Upper lobe of left lung (tissue), 6 donors: ENCODE measurements around the gene GALNT10. TPM values are rescaled to one million over a fixed set of nuclear protein-coding genes. Genes with fewer than 3 reads are reported as not detected.

Experiments used
- ATAC-seq, 2 donors: fragments of 200-7000 bp; cut with Tn5 transposase; one replicate each; pipeline ENCODE4 v1.9.1; 2022; ENCODE audit warnings: mild to moderate bottlenecking in 2 of 2, moderate library complexity in 2 of 2; ENCODE audit not compliant: low FRiP score in 2 of 2
- DNase-seq, 2 donors: peaks; one replicate each; pipeline ENCODE4 v3.0.0-alpha.2; 2019 to 2020
- H3K27ac ChIP-seq, 4 donors: fragments of 200-600 bp; sonication (generic); one replicate each; pipeline ENCODE4 v1.5.1; 2016 to 2019
- H3K27me3 ChIP-seq, 4 donors: fragments of 200-600 bp; sonication (generic); one replicate each; pipeline ENCODE4 v1.5.1; 2017 to 2019
- H3K36me3 ChIP-seq, 4 donors: fragments of 200-600 bp; sonication (generic); one replicate each; pipeline ENCODE4 v1.5.1; 2016 to 2019
- H3K4me1 ChIP-seq, 4 donors: fragments of 200-600 bp; sonication (generic); one replicate each; pipeline ENCODE4 v1.5.1; 2018 to 2019
- H3K4me3 ChIP-seq, 4 donors: fragments of 200-600 bp; sonication (generic); one replicate each; pipeline ENCODE4 v1.5.1; 2017 to 2019; ENCODE audit warnings: mild to moderate bottlenecking in 2 of 4, moderate library complexity in 1 of 4
- H3K9me3 ChIP-seq, 4 donors: fragments of 200-600 bp; sonication (generic); one replicate each; pipeline ENCODE4 v1.5.1; 2018 to 2019
- EP300 ChIP-seq, 4 donors: sonication (generic); formaldehyde crosslinking; IDR thresholded peaks; one replicate each; pipeline ENCODE4 v1.5.1; 2017; ENCODE audit warnings: antibody characterized with exemption in 4 of 4, control low read depth in 2 of 4
- POLR2A ChIP-seq, 4 donors: fragments of 450-650 bp; IDR thresholded peaks; one replicate each; pipeline ENCODE4 v1.5.1; 2016 to 2017; ENCODE audit warnings: antibody characterized with exemption in 4 of 4, mild to moderate bottlenecking in 2 of 4
- POLR2AphosphoS5 ChIP-seq, 2 donors: sonication (generic); formaldehyde crosslinking; IDR thresholded peaks; one replicate each; pipeline ENCODE4 v1.5.1; 2017; ENCODE audit warnings: antibody characterized with exemption in 2 of 2
- WGBS, 2 donors: methylation state at CpG; one replicate each; pipeline ENCODE4 v1.1.5; 2017 to 2018; 5-methylcytosine and 5-hydroxymethylcytosine counted together
- total RNA-seq, 6 donors: library from RNA; depleted of rRNA in 4 of 6; stranded (reverse); fragments of >200 nt in 4 of 6; gene quantifications; one replicate each; pipeline versions ENCODE4 v1.1.0 to v1.2.1, GENCODE V29; 2016 to 2021
- TF ChIP-seq, protein P1 (sequence below), 6 experiments: fragments of 450-650 bp in 4 of 6; fragments of 200-600 bp in 2 of 6; sonication (generic) in 2 of 6; IDR thresholded peaks; one replicate each; pipeline ENCODE4 v1.5.1; 2016 to 2019; ENCODE audit warnings: antibody characterized with exemption in 6 of 6
- donor health status: DM: no; HTN: no; CAD: no; lungs with moderate emphysema.
- donor health status: DM: no; HTN: yes; CAD: no; lungs with severe emphysema.

The GALNT10 gene
- total RNA-seq, 6 donors from 2014 or later = 38.6 to 118 (median 66.4) TPM

DNA sequence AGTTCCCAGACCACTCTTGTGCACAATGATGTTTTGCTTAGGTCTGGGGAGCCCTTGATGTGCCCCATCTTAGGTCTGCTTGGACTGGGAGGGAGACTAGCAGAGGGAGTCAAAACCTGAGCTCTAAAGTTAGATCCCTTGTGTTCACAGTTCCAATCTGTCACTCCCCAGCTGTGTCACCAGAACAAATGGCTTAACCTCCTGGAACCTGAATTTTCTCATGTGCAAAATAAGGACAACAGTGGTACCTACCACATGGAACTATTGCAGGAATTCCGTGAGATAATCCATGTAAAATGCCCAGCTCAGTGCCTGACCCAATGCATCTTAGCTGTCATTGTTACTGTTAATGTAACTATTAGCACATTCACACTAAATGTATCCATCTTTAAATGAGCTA lies 45.5 kb downstream of the GALNT10 start:
- Histone ChIP-seq H3K9me3 (no peaks in the 10 kb centered on the region), H3K27ac (no peak overlapping the region), H3K4me3 (no peak overlapping the region), H3K4me1 (no peaks in the 10 kb centered on the region), H3K36me3 (no peaks in the 10 kb centered on the region), H3K27me3 (no peaks in the 10 kb centered on the region)
- no peak for TF ChIP-seq POLR2AphosphoS5 (IDR thresholded peaks at IDR 0.05)
- TF ChIP-seq EP300 (IDR thresholded peaks at IDR 0.05) = no peak
- TF ChIP-seq POLR2A (IDR thresholded peaks at IDR 0.05) = no peak
- TF ChIP-seq, protein P1, sequence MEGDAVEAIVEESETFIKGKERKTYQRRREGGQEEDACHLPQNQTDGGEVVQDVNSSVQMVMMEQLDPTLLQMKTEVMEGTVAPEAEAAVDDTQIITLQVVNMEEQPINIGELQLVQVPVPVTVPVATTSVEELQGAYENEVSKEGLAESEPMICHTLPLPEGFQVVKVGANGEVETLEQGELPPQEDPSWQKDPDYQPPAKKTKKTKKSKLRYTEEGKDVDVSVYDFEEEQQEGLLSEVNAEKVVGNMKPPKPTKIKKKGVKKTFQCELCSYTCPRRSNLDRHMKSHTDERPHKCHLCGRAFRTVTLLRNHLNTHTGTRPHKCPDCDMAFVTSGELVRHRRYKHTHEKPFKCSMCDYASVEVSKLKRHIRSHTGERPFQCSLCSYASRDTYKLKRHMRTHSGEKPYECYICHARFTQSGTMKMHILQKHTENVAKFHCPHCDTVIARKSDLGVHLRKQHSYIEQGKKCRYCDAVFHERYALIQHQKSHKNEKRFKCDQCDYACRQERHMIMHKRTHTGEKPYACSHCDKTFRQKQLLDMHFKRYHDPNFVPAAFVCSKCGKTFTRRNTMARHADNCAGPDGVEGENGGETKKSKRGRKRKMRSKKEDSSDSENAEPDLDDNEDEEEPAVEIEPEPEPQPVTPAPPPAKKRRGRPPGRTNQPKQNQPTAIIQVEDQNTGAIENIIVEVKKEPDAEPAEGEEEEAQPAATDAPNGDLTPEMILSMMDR (IDR thresholded peaks at IDR 0.05) = no peak
- no peak for DNase-seq
- 94 to 96% methylated on average over 1 of the region's 1 CpG for WGBS, 2 donors
- ATAC-seq = no peak

DNA sequence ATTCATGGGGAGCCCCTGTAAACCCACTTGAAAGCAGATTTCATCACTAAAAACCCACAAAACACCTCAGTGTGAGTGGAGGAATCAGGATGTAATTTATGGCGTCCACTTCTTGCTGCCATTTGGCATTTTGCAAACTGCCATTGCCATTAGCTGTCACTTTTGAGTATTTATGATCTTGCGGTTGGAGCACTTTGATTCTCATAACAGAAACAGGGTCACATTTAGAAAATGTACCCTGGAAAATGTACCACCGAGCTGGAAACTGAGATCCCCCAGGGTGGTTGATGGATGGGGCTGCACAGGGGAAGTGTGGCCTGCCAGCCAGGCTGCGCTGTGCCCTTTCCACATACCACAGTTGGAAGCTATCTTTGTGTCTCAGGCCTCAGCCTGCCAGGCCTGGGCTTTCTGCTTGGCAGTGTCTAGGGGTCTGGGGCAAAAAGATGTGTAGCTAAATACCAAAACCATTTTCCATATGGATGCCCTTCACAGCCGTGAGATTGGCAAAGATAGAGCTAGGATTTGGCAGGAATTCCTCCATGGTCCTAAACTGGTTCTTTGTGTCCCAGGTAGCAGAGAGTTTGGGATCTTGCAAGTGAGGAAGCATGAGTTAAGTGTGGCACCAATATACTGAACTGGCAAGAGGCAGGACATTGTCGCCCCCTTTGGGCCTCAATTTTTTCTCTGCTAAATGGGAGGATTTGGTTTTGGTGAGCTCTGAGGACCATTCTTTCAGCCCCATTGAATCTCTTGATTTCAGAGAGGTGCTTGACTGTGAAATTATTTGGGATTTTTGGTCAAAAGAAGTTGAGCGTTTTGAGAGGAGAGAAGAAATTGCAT lies 46.2 kb downstream of the GALNT10 start:
- no peak for DNase-seq
- ATAC-seq = no peak
- Histone ChIP-seq H3K4me1 (no peaks in the 10 kb centered on the region), H3K4me3 (no peak overlapping the region), H3K9me3 (no peaks in the 10 kb centered on the region), H3K27ac (no peak overlapping the region), H3K27me3 (no peaks in the 10 kb centered on the region), H3K36me3 (no peaks in the 10 kb centered on the region)
- 81 to 87% methylated on average over 7 of the region's 7 CpGs for WGBS, 2 donors
- TF ChIP-seq, protein P1 (IDR thresholded peaks at IDR 0.05) = no peak
- TF ChIP-seq EP300 (IDR thresholded peaks at IDR 0.05) (no peak), POLR2A (IDR thresholded peaks at IDR 0.05) (no peak), POLR2AphosphoS5 (IDR thresholded peaks at IDR 0.05) (no peak)

DNA sequence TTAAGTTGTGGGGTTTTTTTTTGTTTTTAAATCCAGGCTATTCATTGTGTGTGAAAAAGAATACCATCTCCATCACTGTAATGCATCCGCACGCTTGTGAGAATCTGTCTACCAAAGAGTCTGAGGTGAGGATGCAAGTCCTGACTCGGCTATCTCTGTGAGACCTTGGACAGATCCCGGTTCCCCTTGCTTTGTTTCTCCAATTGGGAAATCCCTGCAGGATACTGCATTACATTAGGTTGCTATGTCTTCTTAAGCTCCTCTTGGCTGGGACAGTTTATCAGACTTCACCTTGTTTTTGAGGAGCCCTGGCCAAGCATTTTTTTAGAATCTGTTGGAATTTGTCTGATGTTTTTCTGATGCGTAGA lies 46.8 kb downstream of the GALNT10 start:
- TF ChIP-seq, protein P1 (IDR thresholded peaks at IDR 0.05) = no peak
- no peak for TF ChIP-seq POLR2A (IDR thresholded peaks at IDR 0.05)
- TF ChIP-seq POLR2AphosphoS5 (IDR thresholded peaks at IDR 0.05) = no peak
- no peak for TF ChIP-seq EP300 (IDR thresholded peaks at IDR 0.05)
- no peak overlapping the region for H3K4me3 ChIP-seq
- ATAC-seq (no peak), DNase-seq (no peak)
- H3K27ac ChIP-seq = no peak overlapping the region
- WGBS, 2 donors = 94 to 96% methylated on average over 5 of the region's 5 CpGs
- H3K9me3 ChIP-seq = no peaks in the 10 kb centered on the region
- no peaks in the 10 kb centered on the region for H3K27me3 ChIP-seq
- H3K36me3 ChIP-seq = no peaks in the 10 kb centered on the region
- H3K4me1 ChIP-seq = no peaks in the 10 kb centered on the region

DNA sequence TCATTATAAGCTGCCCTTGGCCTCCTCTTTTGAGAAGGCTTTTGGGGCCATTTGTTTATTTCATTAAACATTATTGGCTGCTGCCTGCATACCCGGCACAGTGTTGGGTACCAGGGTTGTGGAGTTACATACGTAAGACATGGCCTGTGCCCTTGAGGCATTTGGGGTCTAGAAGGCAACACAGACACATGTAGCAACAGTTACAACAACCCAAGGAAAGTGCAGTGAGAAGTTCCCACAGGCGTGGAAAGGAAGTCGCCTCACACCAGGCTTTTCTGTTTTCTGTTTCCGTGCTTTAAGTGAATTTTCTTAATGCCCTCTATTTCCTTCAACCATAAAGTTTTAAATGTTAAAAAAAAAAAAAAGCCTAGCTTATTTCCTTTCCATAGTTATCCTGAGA lies 47.4 kb downstream of the GALNT10 start:
- Histone ChIP-seq H3K27me3 (no peaks in the 10 kb centered on the region), H3K9me3 (no peaks in the 10 kb centered on the region), H3K4me3 (no peak overlapping the region), H3K27ac (no peak overlapping the region), H3K4me1 (no peaks in the 10 kb centered on the region), H3K36me3 (no peaks in the 10 kb centered on the region)
- TF ChIP-seq POLR2AphosphoS5 (IDR thresholded peaks at IDR 0.05) (no peak), POLR2A (IDR thresholded peaks at IDR 0.05) (no peak), EP300 (IDR thresholded peaks at IDR 0.05) (no peak)
- TF ChIP-seq, protein P1 (IDR thresholded peaks at IDR 0.05) = no peak
- ATAC-seq (no peak), DNase-seq (no peak)
- WGBS, 2 donors = 77 to 78% methylated on average over 5 of the region's 5 CpGs
